ENCODE results near the gene MYZAP. TPM values are rescaled to one million over a fixed set of nuclear protein-coding genes. Genes with fewer than 3 reads are reported as not detected.
A peak's percentile ranks its signal among the peaks of the same experiment; 100 is the strongest.

The MYZAP gene
- total and polyA plus RNA-seq, 9 of the 15 experiments (the other 6 are each of a cell fraction or from before 2014, with no cell fraction given), result 0.03 TPM; not detected in 8

GRCh38 chr15:57718309-57718708 lies 126.6 kb downstream of the MYZAP start:
- Histone ChIP-seq H3K27ac (ENCODE audit: extremely low read depth, low read depth, low read length) (no peak overlapping the region), H3K27me3 (ENCODE audit: control insufficient read depth in 2 of 2, insufficient read depth in 2 of 2, low read length in 2 of 2) (no peaks in the 10 kb centered on the region), H3K4me1 (replicated peaks in 1 of 2; ENCODE audit: control insufficient read depth in 2 of 2, insufficient read depth in 2 of 2, low read length in 2 of 2) (no peaks in the 10 kb centered on the region), H3K9me1 (ENCODE audit: control insufficient read depth, insufficient read depth, low read length) (no peaks in the 10 kb centered on the region), H4K20me1 (replicated peaks; ENCODE audit: control insufficient read depth, insufficient read depth, low read length) (no peaks in the 10 kb centered on the region), H3K9me3 (replicated peaks; ENCODE audit: control insufficient read depth, insufficient read depth, low read depth, low read length) (no peaks in the 10 kb centered on the region), H3K36me3 (ENCODE audit: control insufficient read depth, insufficient read depth, low read length) (peaks cover 28% of the 10 kb centered on the region; the same call in 2 of the 3 replicates), H2AFZ (ENCODE audit: low read depth, low read length) (no peak overlapping the region), H3K9ac (ENCODE audit: insufficient read depth in 1 of 2, low read depth in 2 of 2, low read length in 2 of 2) (no peak overlapping the region), H3K4me3 (no peak overlapping the region), H3K79me2 (ENCODE audit: control insufficient read depth, insufficient read depth, low read length) (no peaks in the 10 kb centered on the region), H3K4me2 (ENCODE audit: insufficient read depth, low read length) (no peak overlapping the region)
- in situ Hi-C loops (cut with MboI), result no loop called here
- no TSS peak for BruUV-seq (replicated peaks)
- ATAC-seq (no peak), DNase-seq (ENCODE audit: extremely low read depth in 1 of 4, low spot score in 3 of 4) (no peak), FAIRE-seq (no peak)
- CTCF ChIA-PET (ENCODE audit: low intra/inter-chr PET ratio), result no interaction called here
- POLR2A ChIA-PET, result interaction anchor here (1.2 kb wide), 1 partner anchor 8 kb away, joined by 3 read pairs; no protein-coding TSS in a partner anchor
- intact Hi-C loops (cut with micrococcal nuclease), result no loop called here
- WGBS (ENCODE audit: insufficient coverage, low coverage, missing lambda C conversion rate), result 75% methylated on average over 2 of the region's 2 CpGs
- TF ChIP-seq ZNF316 (IDR thresholded peaks at IDR 0.05), result peak; percentile 29; the same call in 1 of the 2 replicates
- no peak for TF ChIP-seq NRF1 (conservative IDR thresholded peaks at IDR 0.05 in 1 of 2, IDR thresholded peaks at IDR 0.05 in 1 of 2)

GRCh38 chr15:57720867-57721266 lies 129.2 kb downstream of the MYZAP start:
- CTCF ChIA-PET (ENCODE audit: low intra/inter-chr PET ratio), result no interaction called here
- POLR2A ChIA-PET, result interaction anchor here (1.1 to 2.6 kb wide), 2 partner anchors 9 to 14 kb away, joined by 7 to 9 read pairs; partner anchors contain the start of gene POLR2M
- Histone ChIP-seq H3K36me3 (ENCODE audit: control insufficient read depth, insufficient read depth, low read length) (peaks cover 10% of the 10 kb centered on the region; the same call in 1 of the 3 replicates), H4K20me1 (replicated peaks; ENCODE audit: control insufficient read depth, insufficient read depth, low read length) (no peaks in the 10 kb centered on the region), H2AFZ (ENCODE audit: low read depth, low read length) (no peak overlapping the region), H3K27me3 (ENCODE audit: control insufficient read depth in 2 of 2, insufficient read depth in 2 of 2, low read length in 2 of 2) (no peaks in the 10 kb centered on the region), H3K9me1 (ENCODE audit: control insufficient read depth, insufficient read depth, low read length) (no peaks in the 10 kb centered on the region), H3K4me2 (ENCODE audit: insufficient read depth, low read length) (no peak overlapping the region), H3K9ac (ENCODE audit: insufficient read depth in 1 of 2, low read depth in 2 of 2, low read length in 2 of 2) (no peak overlapping the region), H3K9me3 (replicated peaks; ENCODE audit: control insufficient read depth, insufficient read depth, low read depth, low read length) (no peaks in the 10 kb centered on the region), H3K4me3 (no peak overlapping the region), H3K27ac (ENCODE audit: extremely low read depth, low read depth, low read length) (no peak overlapping the region), H3K79me2 (ENCODE audit: control insufficient read depth, insufficient read depth, low read length) (no peaks in the 10 kb centered on the region), H3K4me1 (replicated peaks in 1 of 2; ENCODE audit: control insufficient read depth in 2 of 2, insufficient read depth in 2 of 2, low read length in 2 of 2) (no peaks in the 10 kb centered on the region)
- no TSS peak for BruUV-seq (replicated peaks)
- no peak for ATAC-seq
- 87% methylated on average over 3 of the region's 3 CpGs for WGBS (ENCODE audit: insufficient coverage, low coverage, missing lambda C conversion rate)
- intact Hi-C loops (cut with micrococcal nuclease) (no loop called here), in situ Hi-C loops (cut with MboI) (no loop called here)
- no peak for TF ChIP-seq ZNF134 (CRISPR knock-in tag; conservative IDR thresholded peaks at IDR 0.05)
- no peak for TF ChIP-seq L3MBTL2 (IDR thresholded peaks at IDR 0.05)
- DNase-seq (ENCODE audit: extremely low read depth in 1 of 4, low spot score in 3 of 4), result no peak
- FAIRE-seq, result no peak
